ENCODE data around the gene SCAMP1.
"Not testable (repeated sequence)": the region's sequence is repeated elsewhere in the genome, so short reads cannot be mapped to it uniquely, and the experiment has no call there.

Gene SCAMP1

GRCh38 chr5:78360924-78361630 is 660 bp downstream of the SCAMP1 start:
- peak; percentile 29 to 55 for DNase-seq (ENCODE audit: low read depth in 2 of 2, low spot score in 1 of 2)

GRCh38 chr5:78361631-78361993 is 1.2 kb downstream of the SCAMP1 start:
- no peak for DNase-seq (ENCODE audit: low read depth in 2 of 2, low spot score in 1 of 2)

GRCh38 chr5:78362220-78362619 is 1.8 kb downstream of the SCAMP1 start:
- DNase-seq (ENCODE audit: low read depth in 2 of 2, low spot score in 1 of 2): no peak

- DNase-seq (ENCODE audit: low read depth in 2 of 2, low spot score in 1 of 2): no peak
Observed at GRCh38 chr5:78364005-78364404, 3.6 kb downstream of the SCAMP1 start.

- no peak for DNase-seq (ENCODE audit: low read depth in 2 of 2, low spot score in 1 of 2)
Observed at GRCh38 chr5:78367318-78367991, 7.0 kb downstream of the SCAMP1 start.

GRCh38 chr5:78369680-78370079 is 9.3 kb downstream of the SCAMP1 start:
- no peak for DNase-seq (ENCODE audit: low read depth in 2 of 2, low spot score in 1 of 2)

GRCh38 chr5:78373231-78373630 is 12.8 kb downstream of the SCAMP1 start:
- no peak for DNase-seq (ENCODE audit: low read depth in 2 of 2, low spot score in 1 of 2)

- DNase-seq (ENCODE audit: low read depth in 2 of 2, low spot score in 1 of 2): no peak
Observed at GRCh38 chr5:78376315-78376714, 15.9 kb downstream of the SCAMP1 start.

GRCh38 chr5:78377056-78377717 is 16.8 kb downstream of the SCAMP1 start:
- DNase-seq (ENCODE audit: low read depth in 2 of 2, low spot score in 1 of 2): no peak

- DNase-seq (ENCODE audit: low read depth in 2 of 2, low spot score in 1 of 2): no peak
Observed at GRCh38 chr5:78377718-78378105, 17.3 kb downstream of the SCAMP1 start.

GRCh38 chr5:78387468-78388153 is 27.2 kb downstream of the SCAMP1 start:
- DNase-seq (ENCODE audit: low read depth in 2 of 2, low spot score in 1 of 2): no peak

GRCh38 chr5:78391357-78391756 is 30.9 kb downstream of the SCAMP1 start:
- DNase-seq (ENCODE audit: low read depth in 2 of 2, low spot score in 1 of 2): not testable (repeated sequence)

GRCh38 chr5:78397831-78398230 is 37.4 kb downstream of the SCAMP1 start:
- DNase-seq (ENCODE audit: low read depth in 2 of 2, low spot score in 1 of 2): no peak

GRCh38 chr5:78399116-78399515 is 38.7 kb downstream of the SCAMP1 start:
- DNase-seq (ENCODE audit: low read depth in 2 of 2, low spot score in 1 of 2): no peak

GRCh38 chr5:78404682-78405293 is 44.4 kb downstream of the SCAMP1 start:
- no peak for DNase-seq (ENCODE audit: low read depth in 2 of 2, low spot score in 1 of 2)

GRCh38 chr5:78405829-78406750 is 45.7 kb downstream of the SCAMP1 start:
- DNase-seq (ENCODE audit: low read depth in 2 of 2, low spot score in 1 of 2): no peak

- DNase-seq (ENCODE audit: low read depth in 2 of 2, low spot score in 1 of 2): no peak
Observed at GRCh38 chr5:78407458-78407857, 47.0 kb downstream of the SCAMP1 start.

- no peak for DNase-seq (ENCODE audit: low read depth in 2 of 2, low spot score in 1 of 2)
Observed at GRCh38 chr5:78411586-78411985, 51.2 kb downstream of the SCAMP1 start.

GRCh38 chr5:78416677-78417425 is 56.4 kb downstream of the SCAMP1 start:
- no peak for DNase-seq (ENCODE audit: low read depth in 2 of 2, low spot score in 1 of 2)

GRCh38 chr5:78419396-78419795 is 59.0 kb downstream of the SCAMP1 start:
- no peak for DNase-seq (ENCODE audit: low read depth in 2 of 2, low spot score in 1 of 2)
